HG03571 (cell line): ENCODE data around the gene MCM3AP.
A peak's percentile ranks its signal among the peaks of the same experiment; 100 is the strongest.
"Not testable (repeated sequence)": the region's sequence is repeated elsewhere in the genome, so short reads cannot be mapped to it uniquely, and the experiment has no call there.

ENCODE experiments used
- ATAC-seq: cut with Tn5 transposase; IDR thresholded peaks from one replicate; pipeline ENCODE4 v1.9.1; 2021; ENCODE audit not compliant: unreplicated experiment

Gene MCM3AP

GRCh38 chr21:46245213-46245915 is 40.0 kb downstream of the MCM3AP start:
- no peak for ATAC-seq

GRCh38 chr21:46244602-46245001 is 40.8 kb downstream of the MCM3AP start:
- no peak for ATAC-seq

DNA sequence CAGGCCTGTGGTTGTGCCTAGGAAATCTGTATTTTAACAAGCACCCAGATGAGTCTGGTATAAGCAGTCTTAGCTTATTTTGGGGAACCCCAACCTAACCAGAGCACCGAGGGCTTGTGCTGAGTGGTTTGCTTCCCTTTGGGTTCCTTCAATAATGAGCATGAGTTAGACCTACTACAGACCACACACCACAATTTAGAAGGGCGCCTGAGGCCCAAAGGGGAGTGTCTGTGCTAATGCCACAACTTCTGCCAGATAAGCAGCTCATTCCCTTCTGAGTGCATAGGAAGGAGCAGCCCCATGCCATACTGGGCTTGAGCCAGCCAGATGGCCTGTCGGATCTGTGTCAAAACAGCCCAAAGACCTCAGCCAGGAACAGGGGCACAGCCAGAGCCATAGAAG is 41.5 kb downstream of the MCM3AP start:
- ATAC-seq = no peak

- no peak for ATAC-seq
Observed at GRCh38 chr21:46243325-46243724, 42.1 kb downstream of the MCM3AP start.

DNA sequence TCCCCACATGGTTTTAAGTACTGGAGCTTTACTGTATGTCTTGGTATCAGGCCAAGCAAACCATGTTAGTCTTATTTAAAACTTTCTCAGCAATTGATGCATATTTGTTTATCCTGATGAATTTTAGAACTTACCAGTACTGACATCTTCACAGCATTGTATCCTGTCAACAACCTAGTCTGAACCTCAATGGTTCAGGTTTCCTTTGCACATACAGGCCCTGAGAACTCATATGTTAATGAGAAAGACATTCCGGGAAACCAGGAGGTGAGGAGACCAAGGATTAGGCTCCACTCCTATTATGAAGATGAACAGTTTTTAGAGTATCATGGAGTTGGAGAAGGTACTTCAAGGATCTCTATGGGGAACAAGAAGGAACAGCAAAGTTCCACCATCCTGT is 43.8 kb downstream of the MCM3AP start:
- not testable (repeated sequence) for ATAC-seq

DNA sequence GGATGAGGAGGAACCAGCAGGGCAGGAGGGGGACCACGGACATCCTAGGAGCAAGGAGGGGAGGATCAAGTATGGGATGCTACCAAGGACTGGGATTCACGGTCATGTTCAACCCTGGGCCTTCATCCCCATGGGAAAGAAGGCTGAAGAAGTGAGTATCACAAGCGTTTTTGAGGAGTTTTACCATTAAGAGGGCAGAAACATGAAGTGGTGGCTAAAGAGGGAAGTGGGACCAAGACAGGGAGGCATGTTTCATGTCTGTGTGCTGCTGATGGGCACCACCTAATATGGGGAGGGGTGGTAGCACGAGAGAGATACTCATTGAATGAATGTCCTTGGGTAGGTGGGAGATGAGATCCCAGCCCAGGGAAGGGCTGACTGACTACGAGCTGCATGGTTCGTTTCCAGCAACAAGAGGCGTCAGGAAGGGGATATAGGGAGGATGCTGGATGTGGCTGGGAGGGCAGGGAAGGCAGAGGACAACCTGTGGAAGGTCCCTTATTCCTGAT is 45.5 kb downstream of the MCM3AP start:
- ATAC-seq = no peak

- no peak for ATAC-seq
Observed at GRCh38 chr21:46237474-46237873, 47.9 kb downstream of the MCM3AP start.

DNA sequence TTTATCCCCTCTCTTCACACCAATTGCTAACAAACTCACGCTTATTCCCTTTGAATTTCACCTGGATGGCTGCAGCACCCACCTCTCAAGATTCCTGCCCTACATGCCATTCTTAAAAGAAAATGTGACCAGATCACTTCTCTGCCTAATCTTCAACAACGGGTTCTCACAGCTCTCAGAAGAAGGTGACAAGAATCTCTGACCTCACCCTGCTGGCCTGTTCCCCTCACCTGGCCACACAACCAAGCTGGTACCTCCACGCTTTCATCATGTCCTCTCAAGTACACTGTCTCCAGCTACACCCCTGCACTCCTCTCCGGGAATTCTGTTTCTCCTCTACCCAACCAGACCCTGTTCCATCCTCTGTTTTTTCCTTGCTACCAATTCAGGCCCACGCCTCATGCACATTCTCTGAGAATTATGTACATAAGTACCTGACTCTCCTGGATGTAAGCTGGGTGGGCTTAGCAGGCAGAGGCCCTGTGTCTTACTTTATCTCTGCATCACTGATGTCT is 50.9 kb downstream of the MCM3AP start:
- ATAC-seq = no peak

DNA sequence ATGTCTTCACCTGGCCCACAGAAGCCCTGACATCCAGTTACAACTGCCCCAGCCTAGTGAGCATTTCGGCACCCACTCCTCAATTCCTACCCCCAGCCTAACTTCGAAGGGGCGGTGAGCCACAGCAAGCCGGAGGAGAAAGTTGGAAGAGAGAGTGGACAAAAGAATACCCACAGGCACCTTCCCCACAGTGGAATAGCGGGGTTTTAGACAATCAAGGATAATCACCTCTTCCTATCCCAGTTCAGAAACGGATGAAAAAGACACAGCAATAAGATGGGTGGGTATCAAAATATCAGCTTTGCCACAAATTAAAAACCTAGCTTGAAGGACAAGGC is 55.5 kb downstream of the MCM3AP start:
- ATAC-seq = no peak

DNA sequence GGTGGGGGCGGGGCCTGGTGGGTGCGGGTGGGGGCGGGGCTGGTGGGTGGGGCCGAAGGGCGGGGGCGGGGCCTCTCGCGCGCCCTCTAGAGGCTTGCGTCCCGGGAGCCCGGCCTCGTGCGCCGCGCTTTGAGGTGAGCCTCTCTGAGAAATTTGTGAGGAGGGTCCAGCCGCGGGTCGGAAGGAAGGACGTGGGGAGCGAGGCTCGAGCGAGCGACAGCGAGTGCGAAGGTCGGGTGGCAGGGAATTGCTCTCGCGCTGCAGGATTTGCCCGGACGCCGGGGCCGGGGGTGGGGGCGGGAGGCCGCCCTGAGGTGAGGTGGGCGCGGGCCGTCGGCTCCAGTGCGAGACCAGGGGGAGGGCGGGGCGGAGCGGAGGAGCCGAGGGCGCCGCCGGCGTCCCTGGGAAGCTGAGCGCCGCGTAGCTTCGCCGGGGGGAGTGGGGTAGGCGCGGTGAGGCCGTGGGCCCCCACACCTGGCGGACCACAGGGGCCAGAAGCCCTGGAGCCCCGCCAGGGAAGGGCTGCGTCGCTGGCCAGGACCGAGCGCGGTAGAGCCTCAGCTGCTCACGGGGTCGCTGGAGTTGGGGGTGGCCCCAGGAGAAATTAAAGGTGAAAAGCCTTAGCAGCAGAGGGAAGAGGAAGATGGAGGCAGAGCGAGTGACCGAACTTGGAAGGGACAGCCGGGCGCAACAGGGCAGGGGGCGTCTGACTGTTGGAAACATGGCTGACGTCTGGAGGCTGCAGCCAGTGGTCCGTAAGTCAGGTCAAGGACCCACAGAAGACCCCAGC is 56.1 kb downstream of the MCM3AP start:
- ATAC-seq = no peak

DNA sequence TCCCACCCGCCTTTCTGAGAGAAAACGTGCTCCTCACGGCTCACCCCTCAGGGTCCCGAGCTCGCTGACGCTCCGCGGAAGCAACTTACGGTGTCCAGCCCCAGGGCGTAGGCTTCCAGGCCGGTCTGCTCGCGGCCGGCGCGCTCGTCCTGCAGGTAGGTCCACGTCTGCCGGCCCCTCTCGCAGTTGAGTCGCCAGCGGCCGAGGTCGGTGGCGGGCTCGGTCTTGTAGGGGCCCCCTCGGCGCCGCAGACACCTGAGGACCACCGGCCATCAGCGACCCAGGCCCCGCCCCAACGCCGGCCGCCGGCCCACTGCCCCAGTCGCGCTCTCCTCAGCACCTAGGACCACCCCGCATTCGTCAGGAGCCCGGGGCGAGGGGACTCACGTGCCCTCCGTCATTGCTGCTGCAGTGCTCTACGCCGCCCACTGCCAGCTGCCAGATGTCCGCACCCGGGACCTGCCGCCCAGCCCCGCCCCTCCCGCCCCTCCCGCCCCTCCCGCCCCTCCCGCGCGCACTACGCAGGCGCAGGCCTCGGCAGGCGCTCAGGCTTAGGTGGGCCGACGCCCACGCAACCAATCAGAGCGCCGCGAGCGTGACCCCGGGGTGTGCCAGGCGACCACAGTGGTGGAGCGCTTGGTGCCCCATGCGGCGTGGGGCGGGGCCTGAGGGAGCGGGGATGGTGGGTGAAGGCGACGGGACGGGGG is 56.9 kb downstream of the MCM3AP start, which contains the start of gene LSS:
TSS of gene LSS (minus strand) at position 430 of the 707 bp plus-strand sequence. CDS start at position 401, 29 bp downstream.
- peak; percentile 67 for ATAC-seq

DNA sequence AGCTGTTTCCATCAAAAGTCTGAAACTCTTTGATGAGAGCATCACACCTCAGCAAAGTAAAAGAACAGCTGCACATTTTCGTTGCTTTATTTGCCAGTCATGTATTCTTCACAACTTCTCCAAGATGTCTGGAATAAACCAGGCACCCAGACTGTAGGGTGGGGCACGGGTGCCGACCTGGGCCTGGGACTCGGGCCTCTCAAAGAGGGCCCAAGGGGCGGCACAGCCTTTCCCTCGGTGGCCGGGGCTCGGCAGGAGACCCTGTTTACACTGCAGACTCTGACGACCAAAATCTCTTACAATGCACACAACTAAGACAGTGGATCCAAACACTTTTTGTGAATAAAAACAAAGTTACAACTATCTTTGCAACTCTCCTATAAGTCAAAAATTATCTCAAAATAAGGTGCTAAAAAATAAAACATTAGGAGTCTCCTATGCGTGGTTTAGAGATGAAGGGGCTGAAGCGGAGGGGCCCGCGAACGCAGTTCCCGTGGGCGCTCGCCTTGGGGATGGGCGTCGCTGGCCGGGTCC is 57.5 kb downstream of the MCM3AP start:
- no peak for ATAC-seq

GRCh38 chr21:46226920-46227599 is 58.4 kb downstream of the MCM3AP start:
- ATAC-seq = no peak

- ATAC-seq = no peak
Observed at GRCh38 chr21:46226146-46226545, 59.3 kb downstream of the MCM3AP start.

DNA sequence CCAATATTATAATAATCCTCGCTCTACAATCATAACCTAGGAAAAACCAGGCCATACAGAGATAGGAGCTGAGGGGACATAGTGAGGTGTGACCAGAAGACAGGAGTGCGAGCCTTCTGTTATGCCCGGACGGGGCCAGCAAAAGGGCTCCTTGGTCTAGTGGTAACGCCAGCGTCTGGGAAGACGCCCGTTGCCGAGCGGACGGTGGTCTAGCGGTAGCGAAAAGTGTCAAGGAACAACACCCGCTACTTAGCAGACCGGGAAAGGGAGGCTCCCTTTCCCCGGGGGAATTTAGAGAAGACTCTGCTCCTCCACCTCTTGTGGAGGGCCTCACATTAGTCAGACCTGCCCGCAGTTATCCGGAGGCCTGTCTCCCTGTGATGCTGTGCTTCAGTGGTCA is 61.8 kb downstream of the MCM3AP start:
- ATAC-seq = not testable (repeated sequence)

- no peak for ATAC-seq
Observed at GRCh38 chr21:46223217-46223616, 62.2 kb downstream of the MCM3AP start.

DNA sequence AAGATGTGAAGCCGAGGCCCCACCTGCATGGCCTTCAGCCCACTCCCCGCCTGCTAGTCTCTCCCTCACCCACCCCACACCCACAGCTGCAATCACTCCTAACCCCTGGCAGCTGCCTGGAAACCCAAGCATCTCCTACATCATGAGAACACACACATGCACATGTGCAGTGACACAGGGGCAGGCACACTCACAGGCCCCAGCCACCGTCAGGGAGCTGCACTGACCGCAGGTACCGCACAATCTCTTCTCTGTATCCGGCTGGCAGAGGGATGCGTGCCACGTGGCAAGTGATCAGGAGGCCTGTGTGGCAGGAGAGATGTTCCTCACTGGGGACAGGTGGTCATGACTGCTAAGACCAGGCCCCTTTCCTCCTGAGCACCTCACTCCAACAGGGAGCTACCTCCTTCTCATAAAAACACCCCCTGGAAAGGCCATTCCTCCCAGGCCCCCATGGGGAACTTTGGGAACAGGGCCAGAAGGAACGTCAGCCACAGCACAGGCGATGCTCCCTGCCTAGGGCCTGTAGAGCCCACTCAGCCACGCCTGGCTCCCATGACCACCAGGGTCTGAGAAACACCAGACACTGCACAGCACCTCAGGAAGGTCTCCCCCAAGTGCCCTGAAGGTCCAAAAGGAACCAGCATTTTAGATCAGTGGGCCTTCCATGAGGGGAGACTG is 62.8 kb downstream of the MCM3AP start:
- ATAC-seq = no peak

DNA sequence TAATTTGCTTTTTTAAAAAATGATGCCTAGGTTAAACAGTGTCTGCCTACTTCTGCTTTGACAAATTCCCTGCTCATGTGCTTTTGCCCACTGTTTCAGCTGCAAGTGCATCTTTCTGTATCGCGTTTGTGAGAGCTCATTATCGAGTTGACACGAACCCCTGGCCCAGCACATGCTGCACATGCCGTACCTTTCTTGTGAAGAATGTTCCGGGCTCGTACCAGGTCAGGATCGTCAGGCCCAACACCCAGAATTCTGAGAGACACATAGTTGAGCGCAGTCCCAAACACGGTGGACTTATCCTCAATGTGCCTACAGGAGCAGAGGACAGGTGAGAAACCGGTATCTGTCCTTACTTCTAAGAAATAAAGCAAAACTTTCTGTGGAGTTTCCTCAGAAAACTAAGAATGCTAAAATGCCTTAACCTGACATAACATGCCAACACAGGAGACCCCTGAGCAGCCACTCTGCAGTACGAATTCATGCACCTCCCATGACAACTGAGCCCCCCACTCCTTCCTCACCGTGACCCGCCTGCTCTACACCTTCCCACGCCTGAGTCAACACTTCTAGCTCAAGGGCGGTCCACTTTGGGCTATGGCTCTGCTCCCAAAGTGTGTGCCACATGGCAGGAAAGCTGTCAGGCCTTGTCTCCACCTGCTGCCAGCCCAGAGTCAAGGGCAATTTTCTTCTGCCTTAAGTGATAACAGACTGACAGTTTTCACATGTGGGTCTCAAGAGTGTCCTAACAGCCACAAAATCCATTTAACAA is 63.6 kb downstream of the MCM3AP start:
- ATAC-seq = no peak

- ATAC-seq = no peak
Observed at GRCh38 chr21:46220847-46221246, 64.6 kb downstream of the MCM3AP start.
